ENCODE data around the gene SHC2.
"Not testable (repeated sequence)": the region's sequence is repeated elsewhere in the genome, so short reads cannot be mapped to it uniquely, and the experiment has no call there.

GRCh38 chr19:481100-481499 lies 20.3 kb upstream of the SHC2 start:
- TF ChIP-seq TAF1 (IDR thresholded peaks at IDR 0.05; ENCODE audit: borderline replicate concordance, low read depth, low read length); YY1 (IDR thresholded peaks at IDR 0.05; ENCODE audit: low read depth); MAX (IDR thresholded peaks at IDR 0.05; ENCODE audit: low read depth); CHD2 (IDR thresholded peaks at IDR 0.05; ENCODE audit: low read length, partially characterized antibody); CTCF (IDR thresholded peaks at IDR 0.05); RCOR1 (IDR thresholded peaks at IDR 0.05; ENCODE audit: low read length); RFX5 (IDR thresholded peaks at IDR 0.05; ENCODE audit: low read length); EZH2phosphoT487 (IDR thresholded peaks at IDR 0.05; ENCODE audit: borderline replicate concordance, low read depth); JUND (IDR thresholded peaks at IDR 0.05); SMC3 (IDR thresholded peaks at IDR 0.05; ENCODE audit: low read depth, low read length); PBX3 (IDR thresholded peaks at IDR 0.05); EP300 (IDR thresholded peaks at IDR 0.05; ENCODE audit: borderline replicate concordance in 1 of 2, low read depth in 1 of 2, low read length in 1 of 2): not testable (repeated sequence)
- TF ChIP-seq, protein P1, sequence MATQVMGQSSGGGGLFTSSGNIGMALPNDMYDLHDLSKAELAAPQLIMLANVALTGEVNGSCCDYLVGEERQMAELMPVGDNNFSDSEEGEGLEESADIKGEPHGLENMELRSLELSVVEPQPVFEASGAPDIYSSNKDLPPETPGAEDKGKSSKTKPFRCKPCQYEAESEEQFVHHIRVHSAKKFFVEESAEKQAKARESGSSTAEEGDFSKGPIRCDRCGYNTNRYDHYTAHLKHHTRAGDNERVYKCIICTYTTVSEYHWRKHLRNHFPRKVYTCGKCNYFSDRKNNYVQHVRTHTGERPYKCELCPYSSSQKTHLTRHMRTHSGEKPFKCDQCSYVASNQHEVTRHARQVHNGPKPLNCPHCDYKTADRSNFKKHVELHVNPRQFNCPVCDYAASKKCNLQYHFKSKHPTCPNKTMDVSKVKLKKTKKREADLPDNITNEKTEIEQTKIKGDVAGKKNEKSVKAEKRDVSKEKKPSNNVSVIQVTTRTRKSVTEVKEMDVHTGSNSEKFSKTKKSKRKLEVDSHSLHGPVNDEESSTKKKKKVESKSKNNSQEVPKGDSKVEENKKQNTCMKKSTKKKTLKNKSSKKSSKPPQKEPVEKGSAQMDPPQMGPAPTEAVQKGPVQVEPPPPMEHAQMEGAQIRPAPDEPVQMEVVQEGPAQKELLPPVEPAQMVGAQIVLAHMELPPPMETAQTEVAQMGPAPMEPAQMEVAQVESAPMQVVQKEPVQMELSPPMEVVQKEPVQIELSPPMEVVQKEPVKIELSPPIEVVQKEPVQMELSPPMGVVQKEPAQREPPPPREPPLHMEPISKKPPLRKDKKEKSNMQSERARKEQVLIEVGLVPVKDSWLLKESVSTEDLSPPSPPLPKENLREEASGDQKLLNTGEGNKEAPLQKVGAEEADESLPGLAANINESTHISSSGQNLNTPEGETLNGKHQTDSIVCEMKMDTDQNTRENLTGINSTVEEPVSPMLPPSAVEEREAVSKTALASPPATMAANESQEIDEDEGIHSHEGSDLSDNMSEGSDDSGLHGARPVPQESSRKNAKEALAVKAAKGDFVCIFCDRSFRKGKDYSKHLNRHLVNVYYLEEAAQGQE (IDR thresholded peaks at IDR 0.05; ENCODE audit: low read depth, low read length): not testable (repeated sequence)
